HCT116 (cell line): ENCODE measurements around the gene ELF5.

Source experiments
- POLR2A ChIP-seq: IDR thresholded peaks from 2 replicates; pipeline ENCODE4 v1.7.0; 2011; ENCODE audit warnings: borderline replicate concordance; ENCODE audit not compliant: insufficient read depth, insufficient read length; ENCODE audit errors: extremely low read depth
- TF ChIP-seq, protein P1 (sequence below): IDR thresholded peaks from 2 replicates; pipeline ENCODE4 v1.6.1; 2012
- TF ChIP-seq, protein P2 (sequence below): IDR thresholded peaks from 2 replicates; pipeline ENCODE4 v1.6.1; 2012; ENCODE audit warnings: low read depth

DNA sequence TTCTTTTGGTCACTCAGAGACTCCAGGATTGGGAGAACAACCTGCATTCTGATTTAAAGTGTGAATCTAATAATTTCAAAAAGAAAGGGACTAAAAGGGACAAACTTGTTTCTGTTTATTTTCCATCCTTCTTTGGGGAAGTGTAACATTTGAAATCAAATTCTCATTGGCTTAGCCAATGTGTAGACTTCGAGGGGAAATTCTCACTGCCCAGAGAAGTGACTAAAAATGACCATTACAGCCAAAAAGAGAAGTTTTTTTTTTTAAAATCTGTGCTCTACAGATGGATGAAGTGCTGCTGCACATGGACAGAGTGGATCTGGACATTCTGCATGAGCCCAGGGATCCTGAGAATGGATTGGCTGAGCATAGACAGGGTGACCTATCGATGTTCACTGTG, 49.4 kb upstream of the ELF5 start:
- TF ChIP-seq POLR2A: no peak
- TF ChIP-seq, protein P1, sequence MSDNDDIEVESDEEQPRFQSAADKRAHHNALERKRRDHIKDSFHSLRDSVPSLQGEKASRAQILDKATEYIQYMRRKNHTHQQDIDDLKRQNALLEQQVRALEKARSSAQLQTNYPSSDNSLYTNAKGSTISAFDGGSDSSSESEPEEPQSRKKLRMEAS: no peak
- TF ChIP-seq, protein P2, sequence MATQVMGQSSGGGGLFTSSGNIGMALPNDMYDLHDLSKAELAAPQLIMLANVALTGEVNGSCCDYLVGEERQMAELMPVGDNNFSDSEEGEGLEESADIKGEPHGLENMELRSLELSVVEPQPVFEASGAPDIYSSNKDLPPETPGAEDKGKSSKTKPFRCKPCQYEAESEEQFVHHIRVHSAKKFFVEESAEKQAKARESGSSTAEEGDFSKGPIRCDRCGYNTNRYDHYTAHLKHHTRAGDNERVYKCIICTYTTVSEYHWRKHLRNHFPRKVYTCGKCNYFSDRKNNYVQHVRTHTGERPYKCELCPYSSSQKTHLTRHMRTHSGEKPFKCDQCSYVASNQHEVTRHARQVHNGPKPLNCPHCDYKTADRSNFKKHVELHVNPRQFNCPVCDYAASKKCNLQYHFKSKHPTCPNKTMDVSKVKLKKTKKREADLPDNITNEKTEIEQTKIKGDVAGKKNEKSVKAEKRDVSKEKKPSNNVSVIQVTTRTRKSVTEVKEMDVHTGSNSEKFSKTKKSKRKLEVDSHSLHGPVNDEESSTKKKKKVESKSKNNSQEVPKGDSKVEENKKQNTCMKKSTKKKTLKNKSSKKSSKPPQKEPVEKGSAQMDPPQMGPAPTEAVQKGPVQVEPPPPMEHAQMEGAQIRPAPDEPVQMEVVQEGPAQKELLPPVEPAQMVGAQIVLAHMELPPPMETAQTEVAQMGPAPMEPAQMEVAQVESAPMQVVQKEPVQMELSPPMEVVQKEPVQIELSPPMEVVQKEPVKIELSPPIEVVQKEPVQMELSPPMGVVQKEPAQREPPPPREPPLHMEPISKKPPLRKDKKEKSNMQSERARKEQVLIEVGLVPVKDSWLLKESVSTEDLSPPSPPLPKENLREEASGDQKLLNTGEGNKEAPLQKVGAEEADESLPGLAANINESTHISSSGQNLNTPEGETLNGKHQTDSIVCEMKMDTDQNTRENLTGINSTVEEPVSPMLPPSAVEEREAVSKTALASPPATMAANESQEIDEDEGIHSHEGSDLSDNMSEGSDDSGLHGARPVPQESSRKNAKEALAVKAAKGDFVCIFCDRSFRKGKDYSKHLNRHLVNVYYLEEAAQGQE: no peak
